ENCODE results near the gene CAPN11.

Gene CAPN11

DNA sequence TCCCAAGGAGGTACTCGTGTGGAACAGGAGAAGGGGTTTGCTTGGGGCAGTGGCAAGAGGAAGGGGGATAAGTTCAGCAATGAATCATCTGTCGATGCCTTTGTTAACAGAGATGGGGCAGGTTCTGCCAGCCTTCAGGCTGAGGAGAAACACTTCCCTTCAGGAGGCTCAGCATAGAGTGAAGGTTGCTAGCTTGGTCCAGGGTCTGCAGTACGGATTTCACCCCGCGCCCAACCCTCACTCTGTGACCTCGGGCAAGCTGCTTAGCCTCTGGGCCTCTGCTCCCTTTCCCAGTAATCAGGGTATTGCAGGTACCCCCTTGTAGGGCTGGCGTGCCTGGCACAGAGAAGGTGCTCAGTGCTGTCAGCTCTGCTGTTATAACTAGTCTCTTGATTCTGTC, 7.5 kb downstream of the CAPN11 start:
- DNase-seq (ENCODE audit: low read depth) = no peak
- no peak overlapping the region for H3K4me3 ChIP-seq (ENCODE audit: low read depth, low read length)
- in situ Hi-C loops (cut with HindIII; ENCODE audit: low sequenced_read_pairs) = no loop called here
- TF ChIP-seq, protein P1, sequence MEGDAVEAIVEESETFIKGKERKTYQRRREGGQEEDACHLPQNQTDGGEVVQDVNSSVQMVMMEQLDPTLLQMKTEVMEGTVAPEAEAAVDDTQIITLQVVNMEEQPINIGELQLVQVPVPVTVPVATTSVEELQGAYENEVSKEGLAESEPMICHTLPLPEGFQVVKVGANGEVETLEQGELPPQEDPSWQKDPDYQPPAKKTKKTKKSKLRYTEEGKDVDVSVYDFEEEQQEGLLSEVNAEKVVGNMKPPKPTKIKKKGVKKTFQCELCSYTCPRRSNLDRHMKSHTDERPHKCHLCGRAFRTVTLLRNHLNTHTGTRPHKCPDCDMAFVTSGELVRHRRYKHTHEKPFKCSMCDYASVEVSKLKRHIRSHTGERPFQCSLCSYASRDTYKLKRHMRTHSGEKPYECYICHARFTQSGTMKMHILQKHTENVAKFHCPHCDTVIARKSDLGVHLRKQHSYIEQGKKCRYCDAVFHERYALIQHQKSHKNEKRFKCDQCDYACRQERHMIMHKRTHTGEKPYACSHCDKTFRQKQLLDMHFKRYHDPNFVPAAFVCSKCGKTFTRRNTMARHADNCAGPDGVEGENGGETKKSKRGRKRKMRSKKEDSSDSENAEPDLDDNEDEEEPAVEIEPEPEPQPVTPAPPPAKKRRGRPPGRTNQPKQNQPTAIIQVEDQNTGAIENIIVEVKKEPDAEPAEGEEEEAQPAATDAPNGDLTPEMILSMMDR (IDR thresholded peaks at IDR 0.05; ENCODE audit: low read depth, low read length, missing control alignments) = no peak

DNA sequence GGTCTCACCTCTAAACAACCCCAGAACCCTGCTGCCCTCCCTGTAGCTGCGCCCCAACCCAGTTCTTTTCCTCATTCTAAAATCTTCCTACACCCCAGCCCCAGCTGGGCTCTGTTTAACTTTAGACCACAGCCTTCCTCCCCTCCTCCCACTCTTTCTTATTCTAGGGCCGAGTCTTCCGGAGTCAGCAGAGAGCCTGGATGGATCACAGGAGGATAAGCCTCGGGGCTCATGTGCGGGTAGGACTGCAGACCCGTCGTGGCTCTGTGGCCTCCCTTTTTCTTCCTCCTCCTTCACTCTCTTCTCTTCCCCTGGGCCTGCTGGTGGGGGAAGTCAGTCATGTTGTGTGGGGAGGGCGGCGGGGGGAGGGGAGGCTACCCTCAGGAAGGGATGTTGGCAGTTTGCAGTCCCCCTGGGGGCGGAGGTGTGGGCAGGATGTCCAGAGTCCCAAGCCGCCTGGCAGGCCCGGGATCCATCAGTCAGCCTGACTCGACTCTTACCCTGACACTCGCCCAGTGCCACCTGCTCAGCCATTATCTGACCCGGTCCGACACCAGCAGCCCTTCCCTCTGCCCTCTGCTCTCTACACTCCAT, 8.1 kb downstream of the CAPN11 start:
- TF ChIP-seq, protein P1 (IDR thresholded peaks at IDR 0.05; ENCODE audit: low read depth, low read length, missing control alignments) = no peak
- DNase-seq (ENCODE audit: low read depth) = no peak
- no peak overlapping the region for H3K4me3 ChIP-seq (ENCODE audit: low read depth, low read length)
- in situ Hi-C loops (cut with HindIII; ENCODE audit: low sequenced_read_pairs) = no loop called here

DNA sequence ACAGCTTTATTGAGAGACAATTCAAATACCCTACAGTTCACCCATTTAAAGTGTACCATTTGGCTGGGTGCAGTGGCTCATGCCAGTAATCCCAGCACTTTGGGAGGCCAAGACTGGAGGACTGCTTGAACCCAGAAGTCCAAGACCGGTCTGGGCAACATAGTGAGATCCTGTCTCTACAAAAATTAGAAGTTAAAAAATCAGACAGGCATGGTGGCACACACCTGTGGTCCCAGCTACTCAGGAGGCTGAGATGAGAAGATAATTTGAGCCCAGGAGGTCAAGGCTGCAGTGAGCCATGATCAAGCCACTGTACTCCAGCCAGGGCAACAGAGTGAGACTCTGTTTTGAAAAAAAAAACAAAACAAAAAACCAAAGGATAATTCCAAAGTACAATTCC, 8.9 kb downstream of the CAPN11 start:
- TF ChIP-seq, protein P1 (IDR thresholded peaks at IDR 0.05; ENCODE audit: low read depth, low read length, missing control alignments) = no peak
- H3K4me3 ChIP-seq (ENCODE audit: low read depth, low read length) = no peak overlapping the region
- in situ Hi-C loops (cut with HindIII; ENCODE audit: low sequenced_read_pairs) = no loop called here
- no peak for DNase-seq (ENCODE audit: low read depth)

DNA sequence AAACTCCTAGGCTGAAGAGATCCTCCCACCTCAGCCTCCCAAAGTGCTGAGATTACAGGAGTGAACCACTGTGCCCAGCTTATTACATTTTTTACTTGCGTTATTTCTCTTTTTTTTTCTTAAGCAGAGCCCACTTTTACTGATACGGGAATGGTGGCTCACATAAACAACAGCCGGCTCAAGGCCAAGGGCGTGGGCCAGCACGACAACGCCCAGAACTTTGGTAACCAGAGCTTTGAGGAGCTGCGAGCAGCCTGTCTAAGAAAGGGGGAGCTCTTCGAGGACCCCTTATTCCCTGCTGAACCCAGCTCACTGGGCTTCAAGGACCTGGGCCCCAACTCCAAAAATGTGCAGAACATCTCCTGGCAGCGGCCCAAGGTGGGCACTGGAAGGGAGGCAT, 10.5 kb downstream of the CAPN11 start:
- H3K4me3 ChIP-seq (ENCODE audit: low read depth, low read length) = no peak overlapping the region
- in situ Hi-C loops (cut with HindIII; ENCODE audit: low sequenced_read_pairs) = no loop called here
- no peak for DNase-seq (ENCODE audit: low read depth)
- TF ChIP-seq, protein P1 (IDR thresholded peaks at IDR 0.05; ENCODE audit: low read depth, low read length, missing control alignments) = no peak

DNA sequence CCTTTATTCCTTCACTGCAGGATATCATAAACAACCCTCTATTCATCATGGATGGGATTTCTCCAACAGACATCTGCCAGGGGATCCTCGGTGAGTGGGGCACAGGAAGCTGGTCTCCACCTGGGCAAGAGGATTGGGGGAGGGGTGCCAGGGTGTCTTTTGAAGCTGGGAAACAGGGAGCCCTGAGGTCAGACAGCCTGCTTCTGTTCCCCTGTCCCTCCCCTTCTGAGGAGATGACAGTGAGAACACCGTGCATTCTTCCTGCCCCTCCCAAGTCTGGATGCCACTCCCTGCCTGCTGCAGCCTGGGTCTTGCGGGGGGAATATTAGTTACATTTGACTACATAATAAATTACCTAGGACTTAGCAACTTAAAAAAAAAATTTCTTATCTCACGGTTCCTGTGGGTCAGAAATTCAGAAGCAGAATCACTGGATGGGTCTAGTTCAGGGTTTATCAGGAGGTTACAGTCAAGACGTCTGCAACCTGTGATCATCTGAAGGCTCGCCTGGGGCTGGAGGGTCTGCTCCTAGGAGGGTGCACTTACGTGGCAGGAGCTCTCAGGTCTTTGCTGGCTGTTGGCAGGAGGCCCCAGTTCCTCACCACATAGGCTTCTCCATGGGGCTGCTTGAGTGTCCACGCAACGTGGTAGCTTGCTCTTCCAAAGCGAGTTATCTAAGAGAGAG, 11.4 kb downstream of the CAPN11 start:
- no peak overlapping the region for H3K4me3 ChIP-seq (ENCODE audit: low read depth, low read length)
- TF ChIP-seq, protein P1 (IDR thresholded peaks at IDR 0.05; ENCODE audit: low read depth, low read length, missing control alignments) = no peak
- in situ Hi-C loops (cut with HindIII; ENCODE audit: low sequenced_read_pairs) = no loop called here
- no peak for DNase-seq (ENCODE audit: low read depth)

DNA sequence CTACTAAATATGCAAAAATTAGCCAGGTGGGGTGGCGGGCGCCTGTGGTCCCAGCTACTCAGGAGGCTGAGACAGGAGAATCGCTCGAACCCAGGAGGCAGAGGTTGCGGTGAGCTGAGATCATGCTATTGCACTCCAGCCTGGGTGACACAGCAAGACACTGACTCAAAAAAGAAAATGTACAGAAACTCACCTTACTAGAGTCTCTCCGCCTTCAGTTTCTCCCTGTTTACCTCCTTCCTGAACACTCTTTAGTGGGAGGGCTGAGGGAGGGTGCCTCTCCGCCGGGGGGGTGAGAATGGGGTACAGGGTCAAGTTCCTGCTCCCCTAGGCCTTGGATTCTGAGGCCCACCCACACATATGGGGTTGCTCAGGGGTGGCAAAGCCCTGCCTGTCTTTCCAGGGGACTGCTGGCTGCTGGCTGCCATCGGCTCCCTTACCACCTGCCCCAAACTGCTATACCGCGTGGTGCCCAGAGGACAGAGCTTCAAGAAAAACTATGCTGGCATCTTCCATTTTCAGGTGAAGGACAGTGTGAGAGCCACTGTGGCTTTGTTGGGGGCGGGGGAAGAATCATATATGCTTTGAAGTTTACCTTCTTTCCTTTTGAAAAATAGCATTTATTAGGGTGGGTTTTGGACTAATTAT, 13.4 kb downstream of the CAPN11 start:
- in situ Hi-C loops (cut with HindIII; ENCODE audit: low sequenced_read_pairs) = no loop called here
- TF ChIP-seq, protein P1 (IDR thresholded peaks at IDR 0.05; ENCODE audit: low read depth, low read length, missing control alignments) = no peak
- no peak overlapping the region for H3K4me3 ChIP-seq (ENCODE audit: low read depth, low read length)
- DNase-seq (ENCODE audit: low read depth) = no peak
